ENCODE data around the gene PPP1R13B.

PPP1R13B gene

DNA sequence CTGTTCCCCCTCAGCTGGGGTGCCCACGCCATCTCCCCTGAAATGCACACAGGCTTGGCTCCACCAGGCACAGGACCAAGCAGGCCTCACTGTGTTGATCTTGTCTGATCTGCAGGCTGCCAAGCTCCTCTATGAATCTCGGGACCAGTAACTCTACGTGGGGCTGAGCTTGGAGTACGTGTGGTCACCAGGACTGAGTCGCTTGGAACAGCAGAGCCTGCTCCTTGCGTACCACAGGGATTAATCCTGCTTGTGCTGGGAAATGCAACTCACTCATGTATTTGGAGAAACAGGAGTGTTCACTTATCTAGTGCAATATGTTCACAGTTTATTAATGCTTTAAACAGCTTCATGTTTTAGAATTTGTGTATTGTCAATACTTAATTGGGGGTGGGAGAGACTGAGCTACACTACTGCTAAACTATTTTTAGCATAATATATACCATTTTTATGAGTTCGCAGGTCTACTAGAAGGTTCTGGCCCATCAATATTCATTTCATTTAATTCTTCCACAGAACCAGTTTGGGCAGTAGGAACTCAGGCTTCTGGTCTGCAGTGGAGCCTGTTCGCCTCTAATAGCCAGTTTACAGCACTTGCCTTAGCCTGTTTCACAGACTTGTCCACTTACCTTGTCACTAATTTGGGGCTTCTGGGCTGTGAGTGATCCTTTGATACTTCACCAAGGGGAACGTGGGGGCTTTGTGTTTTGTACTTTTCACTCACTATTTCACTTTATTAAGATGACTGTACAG is 114.3 kb downstream of the PPP1R13B start:
- DNase-seq (ENCODE audit: extremely low read depth, low read depth): no peak
- H3K4me3 ChIP-seq (replicated peaks; ENCODE audit: low read depth, low read length): no peak overlapping the region
- TF ChIP-seq, protein P1, sequence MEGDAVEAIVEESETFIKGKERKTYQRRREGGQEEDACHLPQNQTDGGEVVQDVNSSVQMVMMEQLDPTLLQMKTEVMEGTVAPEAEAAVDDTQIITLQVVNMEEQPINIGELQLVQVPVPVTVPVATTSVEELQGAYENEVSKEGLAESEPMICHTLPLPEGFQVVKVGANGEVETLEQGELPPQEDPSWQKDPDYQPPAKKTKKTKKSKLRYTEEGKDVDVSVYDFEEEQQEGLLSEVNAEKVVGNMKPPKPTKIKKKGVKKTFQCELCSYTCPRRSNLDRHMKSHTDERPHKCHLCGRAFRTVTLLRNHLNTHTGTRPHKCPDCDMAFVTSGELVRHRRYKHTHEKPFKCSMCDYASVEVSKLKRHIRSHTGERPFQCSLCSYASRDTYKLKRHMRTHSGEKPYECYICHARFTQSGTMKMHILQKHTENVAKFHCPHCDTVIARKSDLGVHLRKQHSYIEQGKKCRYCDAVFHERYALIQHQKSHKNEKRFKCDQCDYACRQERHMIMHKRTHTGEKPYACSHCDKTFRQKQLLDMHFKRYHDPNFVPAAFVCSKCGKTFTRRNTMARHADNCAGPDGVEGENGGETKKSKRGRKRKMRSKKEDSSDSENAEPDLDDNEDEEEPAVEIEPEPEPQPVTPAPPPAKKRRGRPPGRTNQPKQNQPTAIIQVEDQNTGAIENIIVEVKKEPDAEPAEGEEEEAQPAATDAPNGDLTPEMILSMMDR (IDR thresholded peaks at IDR 0.05; ENCODE audit: low read depth, low read length, missing control alignments): no peak

DNA sequence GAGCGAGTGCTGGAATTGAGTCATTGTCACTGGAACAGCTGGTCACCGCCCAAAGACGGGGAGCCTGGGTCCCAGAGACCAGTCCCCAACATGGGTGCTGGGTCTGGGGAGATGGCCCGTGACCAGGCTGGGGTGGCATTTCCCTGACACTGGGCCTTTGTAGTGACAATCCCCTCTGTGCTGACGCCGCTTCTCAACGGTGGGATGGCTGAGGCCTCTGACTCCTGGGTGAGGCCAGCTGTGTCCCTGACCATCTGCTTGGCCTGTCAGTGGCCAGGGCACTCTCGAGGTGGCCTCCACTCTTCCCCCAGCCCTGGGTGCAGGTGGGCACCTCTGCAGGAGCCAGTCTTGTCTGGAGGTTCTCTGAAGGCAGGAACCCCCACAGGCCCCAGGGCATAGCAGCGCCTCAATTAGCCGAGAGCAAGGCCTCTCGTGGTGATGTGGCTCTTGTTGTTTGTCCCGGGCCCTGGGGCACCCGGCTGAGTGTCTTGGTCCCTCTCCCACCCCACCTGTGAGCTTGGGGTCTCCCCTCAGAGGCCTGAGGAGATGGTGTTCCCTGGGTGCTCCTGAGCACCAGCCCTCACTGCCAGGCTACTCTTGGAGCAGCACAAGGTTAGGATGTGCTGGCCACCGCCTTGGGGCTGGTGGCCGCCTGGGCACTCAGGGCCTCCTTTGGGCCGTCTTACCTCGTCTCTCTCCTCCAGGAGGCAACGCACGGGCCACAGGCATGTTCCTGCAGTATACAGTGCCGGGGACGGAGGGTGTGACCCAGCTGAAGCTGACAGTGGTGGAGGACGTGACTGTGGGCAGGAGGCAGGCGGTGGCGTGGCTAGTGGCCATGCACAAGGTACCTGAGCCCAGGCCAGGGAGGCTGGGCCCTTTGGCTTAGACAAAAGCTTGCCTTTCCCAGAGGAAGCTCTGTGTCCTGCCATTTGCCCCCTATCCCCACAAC is 115.2 kb downstream of the PPP1R13B start:
- DNase-seq (ENCODE audit: extremely low read depth, low read depth): no peak
- TF ChIP-seq, protein P1 (IDR thresholded peaks at IDR 0.05; ENCODE audit: low read depth, low read length, missing control alignments): no peak
- no peak overlapping the region for H3K4me3 ChIP-seq (replicated peaks; ENCODE audit: low read depth, low read length)

DNA sequence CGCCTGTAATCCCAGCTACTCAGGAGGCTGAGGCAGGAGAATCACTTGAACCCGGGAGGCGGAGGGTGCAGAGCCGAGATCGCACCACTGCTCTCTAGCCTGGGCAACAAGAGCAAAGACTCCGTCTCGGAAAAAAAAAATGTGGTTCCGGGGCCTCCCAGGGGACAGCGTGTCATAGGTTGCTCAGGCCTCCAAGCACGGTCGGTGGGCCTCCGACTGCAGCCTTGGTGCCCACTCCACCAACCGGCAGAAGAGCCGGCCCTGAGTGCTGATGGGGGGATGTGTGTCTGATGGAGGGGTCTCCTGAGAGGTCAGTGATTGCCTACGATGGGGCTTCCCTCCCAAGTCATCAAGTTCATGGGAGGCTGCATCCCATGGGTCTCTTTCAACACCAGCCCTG is 115.9 kb downstream of the PPP1R13B start:
- TF ChIP-seq, protein P1 (IDR thresholded peaks at IDR 0.05; ENCODE audit: low read depth, low read length, missing control alignments): no peak
- DNase-seq (ENCODE audit: extremely low read depth, low read depth): no peak

DNA sequence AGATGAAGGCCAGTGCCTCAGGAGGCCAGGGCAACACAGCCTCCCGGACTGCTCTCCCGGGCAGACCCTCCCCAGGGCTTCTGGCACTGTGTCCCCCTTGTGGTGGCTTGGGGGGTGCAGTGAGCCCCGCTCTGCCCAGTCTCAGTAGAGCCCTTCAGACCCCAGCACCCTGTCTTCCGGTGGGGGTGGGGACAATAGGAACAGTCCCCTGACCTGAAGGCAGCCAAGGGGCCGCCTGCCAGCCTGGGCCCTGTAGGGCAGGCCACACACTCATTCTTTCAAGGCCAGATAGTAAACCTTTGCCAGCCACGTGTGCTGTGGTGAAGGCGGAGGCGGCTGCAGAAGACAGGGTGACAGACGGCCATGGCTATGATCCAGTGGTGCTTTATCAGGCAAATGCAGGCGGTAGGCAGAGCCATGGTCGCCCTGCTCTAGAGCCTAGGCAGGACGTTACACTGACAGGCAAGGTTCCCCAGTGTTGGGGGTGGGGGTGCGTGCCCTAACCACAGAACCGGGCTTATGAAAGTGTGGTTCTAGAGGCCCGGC is 116.8 kb downstream of the PPP1R13B start:
- TF ChIP-seq, protein P1 (IDR thresholded peaks at IDR 0.05; ENCODE audit: low read depth, low read length, missing control alignments): peak; percentile 12
- no peak for DNase-seq (ENCODE audit: extremely low read depth, low read depth)
- H3K4me3 ChIP-seq (replicated peaks; ENCODE audit: low read depth, low read length): no peak overlapping the region

More for the DNA sequence above, 115.9 kb downstream of the PPP1R13B start:
- H3K4me3 ChIP-seq (replicated peaks; ENCODE audit: low read depth, low read length): no peak overlapping the region

DNA sequence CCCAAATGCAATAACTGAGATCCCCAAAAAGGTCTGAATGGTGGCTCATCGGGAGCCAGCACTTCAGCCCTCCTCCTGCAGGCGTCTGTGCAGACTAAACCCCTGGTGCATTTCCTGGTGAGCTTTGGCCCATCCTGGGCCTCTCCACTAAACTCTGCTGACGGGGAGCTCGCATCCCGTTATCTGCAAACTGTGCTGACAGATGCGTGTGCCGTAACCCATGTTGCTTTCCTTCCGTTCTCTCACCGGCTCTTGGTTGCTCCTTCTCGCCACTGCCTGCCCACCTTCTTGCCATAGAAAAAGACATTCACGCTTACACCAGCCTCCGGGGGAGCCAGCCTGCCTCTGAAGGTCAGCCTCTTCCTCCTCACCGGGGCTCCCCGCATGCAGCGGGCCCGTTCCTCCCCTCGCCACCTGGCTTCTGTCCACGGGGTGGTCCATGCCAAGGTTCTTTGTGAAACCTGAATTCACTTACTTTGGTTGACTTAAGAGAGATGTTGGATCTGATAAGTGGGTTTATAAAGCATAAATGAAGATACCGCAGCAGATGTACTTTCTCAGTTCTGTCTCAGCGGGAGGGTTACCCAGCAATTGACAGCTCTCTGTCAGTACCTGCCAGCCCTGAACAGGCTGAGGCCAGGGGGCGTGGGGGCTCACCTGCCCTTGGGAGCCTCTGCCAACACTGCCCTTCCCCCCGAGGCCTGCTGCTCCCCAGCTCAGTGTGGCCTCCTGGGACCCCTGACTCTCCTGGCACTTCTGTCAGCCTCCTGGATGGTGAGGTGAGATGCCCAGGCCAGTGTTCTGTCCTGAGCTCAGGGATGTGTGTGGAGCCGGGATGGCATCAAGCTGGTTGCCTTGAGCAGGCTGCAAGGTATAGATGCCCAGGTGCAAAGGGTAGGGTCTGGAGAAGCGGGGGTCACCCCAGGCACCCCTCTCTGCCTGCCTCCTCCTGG is 117.6 kb downstream of the PPP1R13B start:
- TF ChIP-seq, protein P1 (IDR thresholded peaks at IDR 0.05; ENCODE audit: low read depth, low read length, missing control alignments): no peak
- no peak overlapping the region for H3K4me3 ChIP-seq (replicated peaks; ENCODE audit: low read depth, low read length)
- no peak for DNase-seq (ENCODE audit: extremely low read depth, low read depth)

DNA sequence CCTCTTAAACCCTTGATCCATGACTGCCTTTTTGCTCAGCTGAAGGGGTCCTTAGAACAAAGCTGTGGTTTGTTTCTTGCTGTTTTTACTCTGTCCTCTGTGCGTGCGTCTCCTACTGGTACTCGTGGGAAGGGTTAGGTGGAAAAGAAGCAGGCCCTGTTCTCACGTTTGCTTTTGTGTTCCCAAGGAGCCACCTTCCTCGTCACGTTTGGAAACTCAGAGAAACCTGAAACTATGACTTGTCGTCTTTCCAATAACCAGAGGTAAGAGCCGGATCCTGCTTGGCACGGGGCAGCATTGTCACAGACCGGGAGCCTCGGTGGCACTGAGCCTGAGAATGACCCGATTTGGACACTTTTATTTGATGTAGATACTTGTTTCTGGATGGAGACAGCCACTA is 118.7 kb downstream of the PPP1R13B start:
- no peak overlapping the region for H3K4me3 ChIP-seq (replicated peaks; ENCODE audit: low read depth, low read length)
- TF ChIP-seq, protein P1 (IDR thresholded peaks at IDR 0.05; ENCODE audit: low read depth, low read length, missing control alignments): no peak
- no peak for DNase-seq (ENCODE audit: extremely low read depth, low read depth)

Data from HFF-Myc (cell line).